HCT116 (cell line): Measurements from ENCODE around the gene CDH16. TPM values are rescaled to one million over a fixed set of nuclear protein-coding genes. Genes with fewer than 3 reads are reported as not detected.

Experiments
- ATAC-seq: fragments of 200-7000 bp; cut with Tn5 transposase; 2 replicates; pipeline ENCODE4 v1.9.1; 2020; ENCODE audit warnings: mild to moderate bottlenecking, moderate library complexity
- BruUV-seq: library from RNA; stranded (reverse); fragments of 400-500 nt; replicated peaks from 2 replicates; lab custom pipeline; 2021; lab: Mats Ljungman, UMichigan
- CTCF ChIA-PET: fragments of 300-600 bp; sonication (Branson Sonifier 250); formaldehyde crosslinking; loops from one replicate; lab custom pipeline; 2021; ENCODE audit warnings: antibody characterized with exemption; lab: Charles Lee
- POLR2A ChIA-PET: fragments of 300-600, 350-600 bp; sonication (Branson Sonifier 250); formaldehyde crosslinking; loops from one replicate; lab custom pipeline; 2021; ENCODE audit warnings: antibody characterized with exemption; lab: Charles Lee
- RAD21 ChIA-PET, 2 experiments: fragments of 300-600 bp; sonication (Branson Sonifier 250); formaldehyde crosslinking; loops; one replicate each; lab custom pipeline; 2023; ENCODE audit warnings: low total read pairs in 2 of 2; ENCODE audit not compliant: uncharacterized antibody in 2 of 2, unreplicated experiment in 2 of 2, low non-redundant PET in 1 of 2; lab: Charles Lee
- DNase-seq: peaks from one replicate; pipeline ENCODE4 v3.0.0-alpha.2; 2010; ENCODE audit warnings: low read depth, low spot score
- H2AFZ ChIP-seq: fragments of 200-600 bp; shearing (Covaris generic), sonication (generic); 2 replicates; pipeline ENCODE4 v1.6.1; 2017; ENCODE audit warnings: low read depth, mixed run types, mixed read lengths, antibody characterized with exemption, low read length; ENCODE audit not compliant: poor library complexity, severe bottlenecking
- H3K27ac ChIP-seq: 2 replicates; pipeline ENCODE4 v1.5.1; 2012; ENCODE audit warnings: low read depth, low read length
- H3K27me3 ChIP-seq: fragments of 200-600 bp; sonication (generic); 2 replicates; pipeline ENCODE4 v1.6.1; 2016; ENCODE audit warnings: mixed run types, low read length, mixed read lengths; ENCODE audit not compliant: insufficient read depth
- H3K36me3 ChIP-seq, 2 experiments: fragments of 200-500 bp in 1 of 2; fragments of 200-600 bp in 1 of 2; sonication (Bioruptor generic) in 1 of 2; sonication (generic) in 1 of 2; 2 replicates each; pipeline versions ENCODE4 v1.5.1 to v1.6.1; 2014 to 2016; ENCODE audit warnings: low read length in 2 of 2, inconsistent platforms in 1 of 2, mixed read lengths in 1 of 2, mixed run types in 1 of 2; ENCODE audit not compliant: insufficient read depth in 2 of 2, control insufficient read depth in 1 of 2
- H3K4me1 ChIP-seq, 2 experiments: fragments of 200-600 bp in 1 of 2; sonication (generic) in 1 of 2; 2 replicates each; pipeline versions ENCODE4 v1.5.1 to v1.6.1; 2012 to 2017; ENCODE audit warnings: low read length in 2 of 2, inconsistent platforms in 1 of 2, mild to moderate bottlenecking in 1 of 2, mixed read lengths in 1 of 2, mixed run types in 1 of 2, moderate library complexity in 1 of 2; ENCODE audit not compliant: insufficient read depth in 2 of 2, control insufficient read depth in 1 of 2
- H3K4me2 ChIP-seq: fragments of 200-600 bp; sonication (generic); 2 replicates; pipeline ENCODE4 v1.6.1; 2017; ENCODE audit warnings: mixed run types, low read length, mixed read lengths
- H3K4me3 ChIP-seq, 2 experiments: fragments of 200-600 bp in 1 of 2; sonication (generic) in 1 of 2; replicated peaks in 1 of 2; 2 replicates each; pipeline ENCODE4 v1.5.1; 2011 to 2016; ENCODE audit warnings: low read length in 2 of 2, control low read depth in 1 of 2, low read depth in 1 of 2, mild to moderate bottlenecking in 1 of 2, mixed read lengths in 1 of 2, mixed run types in 1 of 2
- H3K79me2 ChIP-seq: fragments of 200-600 bp; sonication (generic); 2 replicates; pipeline ENCODE4 v1.6.1; 2017; ENCODE audit warnings: mild to moderate bottlenecking, mixed run types, low read length, moderate library complexity, mixed read lengths; ENCODE audit not compliant: insufficient read depth
- H3K9ac ChIP-seq: fragments of 200-600 bp; sonication (generic); 2 replicates; pipeline ENCODE4 v1.6.1; 2016; ENCODE audit warnings: low read length, mixed read lengths
- H3K9me2 ChIP-seq: fragments of 200-600 bp; sonication (generic), shearing (Covaris generic); 2 replicates; pipeline ENCODE4 v1.6.1; 2017; ENCODE audit warnings: mixed run types, mild to moderate bottlenecking, moderate library complexity; ENCODE audit not compliant: insufficient read depth
- H3K9me3 ChIP-seq, 2 experiments: fragments of 200-500 bp in 1 of 2; fragments of 200-600 bp in 1 of 2; sonication (Bioruptor generic) in 1 of 2; sonication (generic) in 1 of 2; 2 replicates each; pipeline ENCODE4 v1.6.1; 2014 to 2017; ENCODE audit warnings: low read length in 2 of 2, mixed read lengths in 2 of 2, inconsistent platforms in 1 of 2, low read depth in 1 of 2, mild to moderate bottlenecking in 1 of 2, mixed run types in 1 of 2, moderate library complexity in 1 of 2; ENCODE audit not compliant: control insufficient read depth in 1 of 2, insufficient read depth in 1 of 2
- H4K20me1 ChIP-seq: fragments of 200-600 bp; sonication (generic), shearing (Covaris generic); 2 replicates; pipeline ENCODE4 v1.6.1; 2017; ENCODE audit warnings: mixed run types, mild to moderate bottlenecking, moderate library complexity; ENCODE audit not compliant: insufficient read depth
- ATF3 ChIP-seq: IDR thresholded peaks from 2 replicates; pipeline ENCODE4 v1.6.1; 2012
- CEBPB ChIP-seq: IDR thresholded peaks from 2 replicates; pipeline ENCODE4 v1.6.1; 2012; ENCODE audit warnings: low read depth
- CTCF ChIP-seq, 3 experiments: fragments of 200-600 bp in 1 of 3; sonication (generic) in 1 of 3; IDR thresholded peaks in 2 of 3; conservative IDR thresholded peaks in 1 of 3; 2 replicates each; pipeline ENCODE4 v1.5.1; 2012 to 2017; ENCODE audit warnings: low read depth in 2 of 3, low read length in 2 of 3, antibody characterized with exemption in 1 of 3, borderline replicate concordance in 1 of 3, control low read depth in 1 of 3, mild to moderate bottlenecking in 1 of 3, mixed read lengths in 1 of 3, mixed run types in 1 of 3, moderate library complexity in 1 of 3; ENCODE audit not compliant: insufficient read depth in 1 of 3
- EZH2phosphoT487 ChIP-seq: fragments of 200-600 bp; IDR thresholded peaks from 2 replicates; pipeline ENCODE4 v1.6.1; 2018; ENCODE audit warnings: antibody characterized with exemption, borderline replicate concordance
- FOSL1 ChIP-seq: IDR thresholded peaks from 2 replicates; pipeline ENCODE4 v1.6.1; 2012; ENCODE audit warnings: low read depth
- SP1 ChIP-seq: IDR thresholded peaks from 2 replicates; pipeline ENCODE4 v1.6.1; 2012; ENCODE audit warnings: low read depth
- ZNF274 ChIP-seq: fragments of 200-500 bp; sonication (Bioruptor generic); IDR thresholded peaks from 2 replicates; pipeline ENCODE4 v1.6.1; 2014; ENCODE audit warnings: mild to moderate bottlenecking, low read depth, low read length, inconsistent platforms
- intact Hi-C: fragments of 100-400 bp; cut with micrococcal nuclease; formaldehyde crosslinking; loops from 2 replicates; pipeline ENCODE4 v1.10.0; 2022
- total RNA-seq: library from RNA; stranded (reverse); gene quantifications from one replicate; pipeline ENCODE4 v1.2.1, GENCODE V29; 2021; ENCODE audit not compliant: unreplicated experiment

Gene CDH16
- total RNA-seq, 1 experiment from 2014 or later = not detected

- H3K9ac ChIP-seq = no peak overlapping the region
- H3K4me3 ChIP-seq = no peak overlapping the region
- H3K4me2 ChIP-seq = no peak overlapping the region
- POLR2A ChIA-PET = interaction anchor here (0.5 kb wide), 1 partner anchor 275 kb away, joined by 5 read pairs; no protein-coding TSS in a partner anchor
- no TSS peak for BruUV-seq
- intact Hi-C loops = no loop called here
- no peak overlapping the region for H2AFZ ChIP-seq
- no peaks in the 10 kb centered on the region for H3K9me2 ChIP-seq
- H3K4me1 ChIP-seq = peaks cover 17% of the 10 kb centered on the region in 2 experiments
- RAD21 ChIA-PET = no interaction called here
- DNase-seq (no peak), ATAC-seq (peak; percentile 48)
- no peaks in the 10 kb centered on the region for H3K79me2 ChIP-seq
- CTCF ChIA-PET = interaction anchor here (1.3 to 1.5 kb wide), 2 partner anchors 8 to 26 kb away, joined by 3 read pairs; no protein-coding TSS in a partner anchor
- H3K9me3 ChIP-seq = no peaks in the 10 kb centered on the region
- H3K36me3 ChIP-seq = no peaks in the 10 kb centered on the region
- TF ChIP-seq CTCF (IDR thresholded peaks at IDR 0.05 in 2 of 3, conservative IDR thresholded peaks at IDR 0.05 in 1 of 3; ENCODE audit: borderline replicate concordance in 1 of 3, insufficient read depth in 1 of 3, low read depth in 2 of 3, low read length in 2 of 3) = 0 out of 6 replicates have a peak, but pooled peaks of 1 of the 3 experiments have one; percentile 1
- TF ChIP-seq ZNF274 = no peak
- no peaks in the 10 kb centered on the region for H3K27me3 ChIP-seq
- H4K20me1 ChIP-seq = no peaks in the 10 kb centered on the region
- no peak overlapping the region for H3K27ac ChIP-seq
Measured at GRCh38 chr16:66902648-66903543, 15.8 kb downstream of the CDH16 start.

GRCh38 chr16:66901626-66902025 lies 17.1 kb downstream of the CDH16 start:
- TF ChIP-seq EZH2phosphoT487 = no peak
- no peak for TF ChIP-seq ATF3
- TF ChIP-seq SP1 = no peak
- TF ChIP-seq FOSL1 = no peak
- TF ChIP-seq CEBPB = no peak
- TF ChIP-seq, all 23 proteins: peak for 0
- H2AFZ ChIP-seq = no peak overlapping the region
- DNase-seq (no peak), ATAC-seq (no peak)
- BruUV-seq = no TSS peak
- POLR2A ChIA-PET = no interaction called here
- RAD21 ChIA-PET = no interaction called here
- no peaks in the 10 kb centered on the region for H3K9me3 ChIP-seq
- no peak overlapping the region for H3K4me2 ChIP-seq
- H3K9ac ChIP-seq = no peak overlapping the region
- H3K79me2 ChIP-seq = no peaks in the 10 kb centered on the region
- H3K9me2 ChIP-seq = no peaks in the 10 kb centered on the region
- no peak overlapping the region for H3K27ac ChIP-seq
- H3K4me1 ChIP-seq = peaks cover 17% of the 10 kb centered on the region in 2 experiments
- H4K20me1 ChIP-seq = no peaks in the 10 kb centered on the region
- no peak overlapping the region for H3K4me3 ChIP-seq
- intact Hi-C loops = no loop called here
- H3K36me3 ChIP-seq = no peaks in the 10 kb centered on the region
- CTCF ChIA-PET = no interaction called here
- no peaks in the 10 kb centered on the region for H3K27me3 ChIP-seq
